Naive B cell (primary cell): ENCODE measurements around the gene ELF2. TPM values are rescaled to one million over a fixed set of nuclear protein-coding genes. Genes with fewer than 3 reads are reported as not detected.
"Not testable (repeated sequence)": the region's sequence is repeated elsewhere in the genome, so short reads cannot be mapped to it uniquely, and the experiment has no call there.

Experiments
- ATAC-seq, 2 donors: fragments of 150-1000 bp; cut with Tn5 transposase; 2 replicates each; pipeline ENCODE4 v1.10.0; 2021; ENCODE audit warnings: low read depth in 2 of 2, mild to moderate bottlenecking in 2 of 2, moderate library complexity in 2 of 2
- DNase-seq: peaks from one replicate; pipeline ENCODE4 v3.0.0; 2022
- H3K27ac Mint-ChIP-seq, 6 donors: one replicate each; pipeline ENCODE4 v1.8.0; 2020 to 2022; ENCODE audit warnings: mild to moderate bottlenecking in 6 of 6, mixed read lengths in 6 of 6, moderate library complexity in 5 of 6, inconsistent platforms in 2 of 6
- H3K27me3 Mint-ChIP-seq, 3 donors: one replicate each; pipeline ENCODE4 v1.8.0; 2021 to 2022; ENCODE audit warnings: mixed read lengths in 3 of 3, mild to moderate bottlenecking in 1 of 3
- H3K36me3 Mint-ChIP-seq, 2 donors: one replicate each; pipeline ENCODE4 v1.8.0; 2020 to 2022; ENCODE audit warnings: mixed read lengths in 2 of 2, inconsistent platforms in 1 of 2, mild to moderate bottlenecking in 1 of 2
- H3K4me1 Mint-ChIP-seq, 3 donors: one replicate each; pipeline ENCODE4 v1.8.0; 2020 to 2022; ENCODE audit warnings: mixed read lengths in 3 of 3, inconsistent platforms in 1 of 3, mild to moderate bottlenecking in 1 of 3, moderate library complexity in 1 of 3
- H3K4me3 Mint-ChIP-seq, 8 donors: one replicate each; pipeline ENCODE4 v1.8.0; 2020 to 2022; ENCODE audit warnings: mild to moderate bottlenecking in 8 of 8, mixed read lengths in 8 of 8, moderate library complexity in 8 of 8, inconsistent platforms in 2 of 8
- H3K9me3 Mint-ChIP-seq, 7 donors: one replicate each; pipeline ENCODE4 v1.8.0; 2020 to 2022; ENCODE audit warnings: mixed read lengths in 7 of 7, mild to moderate bottlenecking in 5 of 7, inconsistent platforms in 2 of 7, moderate library complexity in 1 of 7
- polyA plus RNA-seq, 6 donors: library from polyadenylated mRNA; unstranded; fragments of 300-500 nt; fragmentation: Illumina TruSeq; gene quantifications; one replicate each; pipeline ENCODE4 v1.2.3, GENCODE V29; 2021; ENCODE audit warnings: low read depth in 6 of 6

ELF2 gene
- polyA plus RNA-seq, 6 donors from 2014 or later: 40.5 to 56.7 (median 45.9) TPM

- no peak for ATAC-seq
- no peaks in the 10 kb centered on the region for H3K36me3 Mint-ChIP-seq
- no peaks in the 10 kb centered on the region for H3K9me3 Mint-ChIP-seq
- no peak overlapping the region for H3K4me3 Mint-ChIP-seq
- H3K4me1 Mint-ChIP-seq: no peaks in the 10 kb centered on the region
- H3K27me3 Mint-ChIP-seq: no peaks in the 10 kb centered on the region
- no peak overlapping the region for H3K27ac Mint-ChIP-seq
- no peak for DNase-seq
Measured at GRCh38 chr4:139115226-139115625, 61.8 kb downstream of the ELF2 start.

GRCh38 chr4:139114795-139115194 lies 62.2 kb downstream of the ELF2 start:
- not testable (repeated sequence) for H3K27me3 Mint-ChIP-seq, H3K27ac Mint-ChIP-seq, H3K4me3 Mint-ChIP-seq, ATAC-seq, H3K4me1 Mint-ChIP-seq, DNase-seq, H3K36me3 Mint-ChIP-seq, H3K9me3 Mint-ChIP-seq

- no peaks in the 10 kb centered on the region for H3K9me3 Mint-ChIP-seq
- no peaks in the 10 kb centered on the region for H3K4me1 Mint-ChIP-seq
- ATAC-seq (no peak), DNase-seq (no peak)
- H3K27ac Mint-ChIP-seq: no peak overlapping the region
- no peaks in the 10 kb centered on the region for H3K36me3 Mint-ChIP-seq
- H3K27me3 Mint-ChIP-seq: no peaks in the 10 kb centered on the region
- H3K4me3 Mint-ChIP-seq: no peak overlapping the region
Measured at GRCh38 chr4:139112650-139113049, 64.4 kb downstream of the ELF2 start.

- Mint-ChIP-seq H3K4me1 (no peaks in the 10 kb centered on the region), H3K4me3 (no peak overlapping the region)
Measured at GRCh38 chr4:139108567-139109128, 68.4 kb downstream of the ELF2 start.

GRCh38 chr4:139099366-139099982 lies 77.5 kb downstream of the ELF2 start:
- H3K9me3 Mint-ChIP-seq: no peaks in the 10 kb centered on the region
- peak overlapping the region in 3 of 6 donors; percentile 46 to 69 (median 53) for H3K27ac Mint-ChIP-seq
- no peaks in the 10 kb centered on the region for H3K27me3 Mint-ChIP-seq
- no peaks in the 10 kb centered on the region for H3K36me3 Mint-ChIP-seq
- no peak overlapping the region for H3K4me3 Mint-ChIP-seq
- ATAC-seq: peak; percentile 93 to 98
- peak; percentile 74 for DNase-seq
- H3K4me1 Mint-ChIP-seq: peaks cover 6 to 9% (median 7%) of the 10 kb centered on the region in 3 donors

More at GRCh38 chr4:139108567-139109128, 68.4 kb downstream of the ELF2 start:
- DNase-seq: no peak
- Mint-ChIP-seq H3K36me3 (no peaks in the 10 kb centered on the region), H3K9me3 (no peaks in the 10 kb centered on the region), H3K27me3 (no peaks in the 10 kb centered on the region), H3K27ac (peak overlapping the region in 1 of 6 donors; percentile 52)
- ATAC-seq: no peak

- no peaks in the 10 kb centered on the region for H3K36me3 Mint-ChIP-seq
- no peak overlapping the region for H3K27ac Mint-ChIP-seq
- no peaks in the 10 kb centered on the region for H3K9me3 Mint-ChIP-seq
- no peaks in the 10 kb centered on the region for H3K4me1 Mint-ChIP-seq
- H3K4me3 Mint-ChIP-seq: no peak overlapping the region
- no peak for ATAC-seq
- no peak for DNase-seq
- H3K27me3 Mint-ChIP-seq: no peaks in the 10 kb centered on the region
Measured at GRCh38 chr4:139092271-139092670, 84.7 kb downstream of the ELF2 start.

GRCh38 chr4:139085141-139085540 lies 91.9 kb downstream of the ELF2 start:
- Mint-ChIP-seq H3K4me3 (peak overlapping the region; percentile 85 to 100 (median 97)), H3K4me1 (peaks cover 11 to 33% (median 16%) of the 10 kb centered on the region in 3 donors), H3K36me3 (peaks cover 0 to 7% of the 10 kb centered on the region in 2 donors), H3K27ac (peak overlapping the region; percentile 48 to 99 (median 96)), H3K9me3 (no peaks in the 10 kb centered on the region), H3K27me3 (no peaks in the 10 kb centered on the region)
- DNase-seq (no peak), ATAC-seq (no peak)

GRCh38 chr4:139084804-139085093 lies 92.3 kb downstream of the ELF2 start:
- H3K9me3 Mint-ChIP-seq: no peaks in the 10 kb centered on the region

GRCh38 chr4:139083956-139084803 lies 92.8 kb downstream of the ELF2 start:
- Mint-ChIP-seq H3K9me3 (no peaks in the 10 kb centered on the region), H3K27ac (peak overlapping the region; percentile 86 to 99 (median 99)), H3K36me3 (peaks cover 0 to 7% of the 10 kb centered on the region in 2 donors), H3K27me3 (no peaks in the 10 kb centered on the region), H3K4me1 (peaks cover 11 to 41% (median 20%) of the 10 kb centered on the region in 3 donors), H3K4me3 (peak overlapping the region; percentile 85 to 100 (median 98))
- peak; percentile 88 for DNase-seq
- ATAC-seq: peak; percentile 60 to 61

More at GRCh38 chr4:139084804-139085093, 92.3 kb downstream of the ELF2 start:
- Mint-ChIP-seq H3K27me3 (no peaks in the 10 kb centered on the region), H3K4me1 (peaks cover 11 to 36% (median 20%) of the 10 kb centered on the region in 3 donors), H3K36me3 (peaks cover 0 to 7% of the 10 kb centered on the region in 2 donors), H3K4me3 (peak overlapping the region; percentile 85 to 100 (median 97)), H3K27ac (peak overlapping the region; percentile 60 to 99 (median 96))
- no peak for ATAC-seq
- DNase-seq: no peak

- peaks cover 0 to 7% of the 10 kb centered on the region in 2 donors for H3K36me3 Mint-ChIP-seq
- H3K27ac Mint-ChIP-seq: peak overlapping the region; percentile 86 to 99 (median 99)
- peak; percentile 47 to 50 for ATAC-seq
- DNase-seq: peak; percentile 80
- peak overlapping the region; percentile 85 to 100 (median 98) for H3K4me3 Mint-ChIP-seq
- peaks cover 11 to 45% (median 20%) of the 10 kb centered on the region in 3 donors for H3K4me1 Mint-ChIP-seq
- H3K27me3 Mint-ChIP-seq: no peaks in the 10 kb centered on the region
- no peaks in the 10 kb centered on the region for H3K9me3 Mint-ChIP-seq
Measured at GRCh38 chr4:139083607-139083955, 93.4 kb downstream of the ELF2 start.

GRCh38 chr4:139082750-139083606 lies 94.0 kb downstream of the ELF2 start:
- Mint-ChIP-seq H3K9me3 (no peaks in the 10 kb centered on the region), H3K4me3 (peak overlapping the region; percentile 85 to 100 (median 98)), H3K36me3 (peaks cover 0 to 7% of the 10 kb centered on the region in 2 donors), H3K27me3 (no peaks in the 10 kb centered on the region), H3K27ac (peak overlapping the region; percentile 86 to 99 (median 99)), H3K4me1 (peaks cover 11 to 47% (median 20%) of the 10 kb centered on the region in 3 donors)
- ATAC-seq: peak; percentile 73 to 74
- peak; percentile 96 for DNase-seq

- no peak for ATAC-seq
- H3K4me3 Mint-ChIP-seq: no peak overlapping the region
- H3K36me3 Mint-ChIP-seq: peaks cover 0 to 5% of the 10 kb centered on the region in 2 donors
- H3K9me3 Mint-ChIP-seq: no peaks in the 10 kb centered on the region
- no peak for DNase-seq
- peaks cover 26 to 65% (median 28%) of the 10 kb centered on the region in 3 donors for H3K4me1 Mint-ChIP-seq
- H3K27ac Mint-ChIP-seq: peak overlapping the region in 3 of 6 donors; percentile 29 to 79 (median 60)
- no peaks in the 10 kb centered on the region for H3K27me3 Mint-ChIP-seq
Measured at GRCh38 chr4:139078926-139079325, 98.1 kb downstream of the ELF2 start.
